Left cardiac atrium (tissue), 4 donors: Measurements from ENCODE around the gene CSTPP1. TPM values are rescaled to one million over a fixed set of nuclear protein-coding genes. Genes with fewer than 3 reads are reported as not detected.
"Not testable (repeated sequence)": the region's sequence is repeated elsewhere in the genome, so short reads cannot be mapped to it uniquely, and the experiment has no call there.

ENCODE experiments used
- ATAC-seq, 2 donors: fragments of 200-7000 bp; cut with Tn5 transposase; one replicate each; pipeline ENCODE4 v1.9.1; 2020; ENCODE audit warnings: mild to moderate bottlenecking in 2 of 2, moderate library complexity in 2 of 2
- DNase-seq: peaks from one replicate; pipeline ENCODE4 v3.0.0-alpha.2; 2020
- intact Hi-C, 2 donors: fragments of 100-400 bp; cut with DNase I; formaldehyde crosslinking; loops; one replicate each; pipeline versions ENCODE4 v1.14.1 to v1.15.1; 2022 to 2023
- total RNA-seq, 2 donors: library from RNA; stranded (reverse); fragmentation: NEBNext Ultra II Directional; extraction: Animal tissue kit (Norgen Biotek cat#: 25700); gene quantifications; one replicate each; pipeline ENCODE4 v1.2.1, GENCODE V29; 2021
- donor health status: DM: no; HTN: yes; CAD: no.
- donor health status: DM: no; HTN: yes; CAD: no; lungs with severe emphysema.
- donor health status: DM: yes; HTN: yes; CAD: no.
- donor health status: Dilated cardiomyopathy.

Gene CSTPP1
- total RNA-seq, 2 donors from 2014 or later = 11.4 to 12.3 TPM

GRCh38 chr11:46905806-46906205 lies 30.8 kb upstream of the CSTPP1 start:
- no peak for ATAC-seq
- intact Hi-C loops = no loop called here

GRCh38 chr11:46906609-46907041 lies 29.9 kb upstream of the CSTPP1 start:
- ATAC-seq (no peak), DNase-seq (no peak)
- intact Hi-C loops = no loop called here

More at GRCh38 chr11:46905806-46906205, 30.8 kb upstream of the CSTPP1 start:
- DNase-seq = no peak

- no peak for DNase-seq
- no peak for ATAC-seq
- intact Hi-C loops = no loop called here
Measured at GRCh38 chr11:46907606-46908005, 29.0 kb upstream of the CSTPP1 start.

- DNase-seq (no peak), ATAC-seq (no peak)
- intact Hi-C loops = no loop called here
Measured at GRCh38 chr11:46912526-46913150, 23.9 kb upstream of the CSTPP1 start.

GRCh38 chr11:46913484-46913883 lies 23.1 kb upstream of the CSTPP1 start:
- intact Hi-C loops = no loop called here
- ATAC-seq (no peak), DNase-seq (no peak)

- intact Hi-C loops = no loop called here
- ATAC-seq (peak; percentile 45 to 71), DNase-seq (peak; percentile 46)
Measured at GRCh38 chr11:46914363-46914762, 22.2 kb upstream of the CSTPP1 start.

- intact Hi-C loops = loop anchor here in 1 of 2 donors (5.0 kb wide), 1 partner anchor 87 kb away; no protein-coding TSS in a partner anchor
- DNase-seq (no peak), ATAC-seq (no peak)
Measured at GRCh38 chr11:46914910-46915309, 21.7 kb upstream of the CSTPP1 start.

- intact Hi-C loops = loop anchor here in 1 of 2 donors (5.0 kb wide), 1 partner anchor 86 kb away; no protein-coding TSS in a partner anchor
- ATAC-seq (peak; percentile 66 to 80), DNase-seq (peak; percentile 69)
Measured at GRCh38 chr11:46916286-46917108, 20.1 kb upstream of the CSTPP1 start.

- DNase-seq (no peak), ATAC-seq (no peak)
- intact Hi-C loops = loop anchor here in 1 of 2 donors (5.0 kb wide), 1 partner anchor 85 kb away; no protein-coding TSS in a partner anchor
Measured at GRCh38 chr11:46917109-46917761, 19.3 kb upstream of the CSTPP1 start.

GRCh38 chr11:46917762-46918082 lies 18.8 kb upstream of the CSTPP1 start:
- ATAC-seq (no peak), DNase-seq (no peak)
- intact Hi-C loops = loop anchor here in 1 of 2 donors (5.0 kb wide), 1 partner anchor 85 kb away; no protein-coding TSS in a partner anchor

- intact Hi-C loops = loop anchor here in 1 of 2 donors (5.0 kb wide), 1 partner anchor 84 kb away; no protein-coding TSS in a partner anchor
- DNase-seq = peak; percentile 63
- ATAC-seq = peak; percentile 42 to 62
Measured at GRCh38 chr11:46918083-46918787, 18.3 kb upstream of the CSTPP1 start, which contains the start of gene LRP4. LRP4 (minus strand) TSS chr11:46918550; CDS start chr11:46918379, 171 bp downstream.

GRCh38 chr11:46918788-46919513 lies 17.6 kb upstream of the CSTPP1 start:
- DNase-seq (no peak), ATAC-seq (no peak)
- intact Hi-C loops = loop anchor here in 1 of 2 donors (5.0 kb wide), 1 partner anchor 83 kb away; no protein-coding TSS in a partner anchor

GRCh38 chr11:46920755-46921154 lies 15.8 kb upstream of the CSTPP1 start:
- intact Hi-C loops = no loop called here
- peak; percentile 34 to 88 for ATAC-seq
- DNase-seq = peak; percentile 51

- ATAC-seq, intact Hi-C loops, DNase-seq: not testable (repeated sequence)
Measured at GRCh38 chr11:46927928-46928327, 8.6 kb upstream of the CSTPP1 start.

- ATAC-seq, intact Hi-C loops, DNase-seq: not testable (repeated sequence)
Measured at GRCh38 chr11:46928701-46929100, 7.9 kb upstream of the CSTPP1 start.

GRCh38 chr11:46930089-46930488 lies 6.5 kb upstream of the CSTPP1 start:
- intact Hi-C loops = no loop called here
- no peak for DNase-seq
- peak in 1 of 2 donors; percentile 86 for ATAC-seq

GRCh38 chr11:46942172-46942571 lies 5.6 kb downstream of the CSTPP1 start:
- intact Hi-C loops = no loop called here
- ATAC-seq = no peak
- DNase-seq = no peak

GRCh38 chr11:46944356-46945075 lies 8.0 kb downstream of the CSTPP1 start:
- no peak for DNase-seq
- no peak for ATAC-seq
- intact Hi-C loops = no loop called here
